ENCODE data around the gene EFHC1.

Gene EFHC1

DNA sequence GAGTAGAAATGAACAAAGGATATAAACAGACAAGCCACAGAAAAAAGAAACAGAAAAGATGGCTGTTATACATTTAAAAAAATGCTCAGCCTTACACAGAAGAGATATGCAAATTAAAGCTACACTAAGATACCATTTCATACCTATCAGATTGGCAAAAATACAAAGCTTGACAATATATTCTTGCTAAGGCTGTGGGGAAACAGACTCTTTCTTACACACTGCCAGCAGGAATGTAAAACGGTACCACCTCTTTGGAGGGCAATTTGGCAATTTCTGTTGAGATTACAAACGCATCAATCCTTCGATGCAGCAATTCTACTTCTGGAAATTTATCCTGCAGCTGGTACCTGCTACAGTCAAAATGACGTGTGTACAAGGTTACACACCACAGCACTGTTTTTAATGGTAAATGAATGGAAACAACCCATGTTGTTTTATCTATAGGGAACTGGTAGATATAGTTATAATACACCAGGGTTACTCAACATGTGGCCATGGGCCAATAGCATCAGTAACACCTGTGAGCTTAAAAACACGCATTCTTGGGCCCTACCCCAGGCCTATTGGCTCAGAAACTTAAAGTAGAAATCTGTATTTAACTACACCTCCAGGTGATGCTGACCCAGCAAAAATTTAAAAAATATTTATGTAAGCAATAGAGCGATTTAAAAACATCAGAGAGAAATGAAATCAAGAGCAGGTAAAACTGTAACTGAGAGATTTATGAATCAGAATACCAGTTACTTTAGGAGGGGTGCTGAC lies 103.4 kb downstream of the EFHC1 start:
- Histone ChIP-seq H3K36me3 (no peaks in the 10 kb centered on the region), H3K27me3 (no peaks in the 10 kb centered on the region), H3K4me1 (peaks cover 5% of the 10 kb centered on the region), H3K4me3 (ENCODE audit: low read depth, low read length) (no peak overlapping the region), H3K9me3 (no peaks in the 10 kb centered on the region)
- TF ChIP-seq, protein P1, sequence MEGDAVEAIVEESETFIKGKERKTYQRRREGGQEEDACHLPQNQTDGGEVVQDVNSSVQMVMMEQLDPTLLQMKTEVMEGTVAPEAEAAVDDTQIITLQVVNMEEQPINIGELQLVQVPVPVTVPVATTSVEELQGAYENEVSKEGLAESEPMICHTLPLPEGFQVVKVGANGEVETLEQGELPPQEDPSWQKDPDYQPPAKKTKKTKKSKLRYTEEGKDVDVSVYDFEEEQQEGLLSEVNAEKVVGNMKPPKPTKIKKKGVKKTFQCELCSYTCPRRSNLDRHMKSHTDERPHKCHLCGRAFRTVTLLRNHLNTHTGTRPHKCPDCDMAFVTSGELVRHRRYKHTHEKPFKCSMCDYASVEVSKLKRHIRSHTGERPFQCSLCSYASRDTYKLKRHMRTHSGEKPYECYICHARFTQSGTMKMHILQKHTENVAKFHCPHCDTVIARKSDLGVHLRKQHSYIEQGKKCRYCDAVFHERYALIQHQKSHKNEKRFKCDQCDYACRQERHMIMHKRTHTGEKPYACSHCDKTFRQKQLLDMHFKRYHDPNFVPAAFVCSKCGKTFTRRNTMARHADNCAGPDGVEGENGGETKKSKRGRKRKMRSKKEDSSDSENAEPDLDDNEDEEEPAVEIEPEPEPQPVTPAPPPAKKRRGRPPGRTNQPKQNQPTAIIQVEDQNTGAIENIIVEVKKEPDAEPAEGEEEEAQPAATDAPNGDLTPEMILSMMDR (IDR thresholded peaks at IDR 0.05; ENCODE audit: low read depth, low read length): no peak
- DNase-seq: no peak

DNA sequence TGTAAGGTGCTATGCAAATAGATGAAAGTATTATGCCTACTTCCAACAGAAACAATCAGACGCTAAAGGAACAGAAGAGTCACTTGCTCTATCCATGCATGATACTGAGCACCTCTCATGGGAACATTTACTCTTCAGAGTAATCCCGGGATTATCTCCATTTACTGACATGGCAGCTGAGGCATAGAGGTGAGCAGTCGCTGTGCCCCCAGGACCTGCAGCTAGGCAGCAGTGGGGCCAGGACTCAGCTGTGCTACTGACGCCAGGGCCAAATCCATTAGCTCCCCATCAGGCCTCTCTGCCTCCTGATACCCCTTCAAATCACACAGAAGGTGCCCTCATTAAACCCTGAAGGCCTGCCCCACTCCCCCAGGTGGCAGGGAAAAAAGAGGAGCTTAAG lies 104.8 kb downstream of the EFHC1 start:
- H3K4me3 ChIP-seq (ENCODE audit: low read depth, low read length): no peak overlapping the region
- no peaks in the 10 kb centered on the region; the same call in 1 of the 2 replicates for H3K36me3 ChIP-seq
- no peak for DNase-seq
- TF ChIP-seq, protein P1 (IDR thresholded peaks at IDR 0.05; ENCODE audit: low read depth, low read length): no peak
- H3K9me3 ChIP-seq: no peaks in the 10 kb centered on the region
- H3K27me3 ChIP-seq: no peaks in the 10 kb centered on the region
- no peaks in the 10 kb centered on the region; the same call in 1 of the 2 replicates for H3K4me1 ChIP-seq

DNA sequence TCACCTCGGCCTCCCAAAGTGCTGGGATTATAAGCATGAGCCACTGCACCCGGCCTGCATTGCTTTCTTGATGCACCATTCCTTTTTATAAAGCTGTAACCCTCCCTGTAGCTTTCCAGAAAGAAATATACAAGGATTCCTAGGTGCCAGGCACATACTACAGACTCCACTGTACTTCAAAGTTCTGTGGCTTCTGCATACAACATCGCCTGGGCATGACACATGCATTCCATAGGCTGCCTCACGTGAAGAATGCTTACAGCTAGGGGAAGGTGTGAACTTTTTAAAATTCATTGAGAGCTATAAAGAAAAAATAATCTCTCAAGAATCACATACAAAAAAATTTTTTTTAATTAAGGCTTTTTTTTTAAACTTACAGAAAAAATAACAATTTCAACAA lies 106.5 kb downstream of the EFHC1 start:
- TF ChIP-seq, protein P1 (IDR thresholded peaks at IDR 0.05; ENCODE audit: low read depth, low read length): no peak
- no peaks in the 10 kb centered on the region; the same call in 1 of the 2 replicates for H3K4me1 ChIP-seq
- no peak for DNase-seq

DNA sequence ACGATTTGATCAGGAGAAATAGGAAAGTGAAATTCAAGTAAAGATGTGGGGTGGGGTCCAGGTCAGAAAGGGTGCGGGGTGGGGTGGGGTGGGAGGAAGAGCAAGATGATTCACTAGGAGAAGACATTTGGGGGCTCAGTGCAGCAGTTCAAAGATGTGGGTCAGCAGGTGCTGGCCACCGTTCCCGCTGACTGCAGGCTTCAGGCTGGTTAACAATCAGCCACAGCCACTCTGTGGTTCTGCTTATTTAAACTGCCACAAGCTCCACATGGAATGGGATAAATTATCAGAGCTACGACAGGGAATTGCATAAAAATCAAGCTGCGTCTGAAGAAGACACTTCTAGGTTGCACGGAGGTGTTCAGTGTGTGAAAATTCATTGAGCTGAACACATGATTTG lies 107.3 kb downstream of the EFHC1 start:
- Histone ChIP-seq H3K9me3 (no peaks in the 10 kb centered on the region), H3K4me1 (no peaks in the 10 kb centered on the region; the same call in 1 of the 2 replicates), H3K4me3 (ENCODE audit: low read depth, low read length) (no peak overlapping the region), H3K36me3 (no peaks in the 10 kb centered on the region; the same call in 1 of the 2 replicates), H3K27me3 (no peaks in the 10 kb centered on the region)
- TF ChIP-seq, protein P1 (IDR thresholded peaks at IDR 0.05; ENCODE audit: low read depth, low read length): no peak
- no peak for DNase-seq

More for the DNA sequence above, 106.5 kb downstream of the EFHC1 start:
- Histone ChIP-seq H3K9me3 (no peaks in the 10 kb centered on the region), H3K27me3 (no peaks in the 10 kb centered on the region), H3K4me3 (ENCODE audit: low read depth, low read length) (no peak overlapping the region), H3K36me3 (no peaks in the 10 kb centered on the region; the same call in 1 of the 2 replicates)

DNA sequence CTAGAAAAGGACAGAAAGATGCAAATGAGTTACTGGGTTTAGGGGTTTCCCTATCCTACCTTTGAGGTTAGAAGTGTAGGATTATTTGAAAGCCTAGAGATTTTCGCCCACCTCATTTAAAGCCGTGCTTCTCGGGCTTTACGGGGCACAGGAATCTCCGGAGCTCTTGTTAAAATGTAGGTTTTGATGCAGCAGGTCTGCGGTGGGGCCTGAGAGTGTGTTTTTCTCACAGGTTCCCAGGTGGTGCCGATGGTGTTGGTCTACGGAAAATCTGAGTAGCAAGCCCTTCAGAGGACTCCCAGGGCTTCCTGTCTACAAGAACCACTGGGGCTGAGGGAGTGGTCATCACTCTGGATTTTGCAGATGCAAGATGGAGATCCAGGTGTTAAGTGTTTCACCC lies 109.2 kb downstream of the EFHC1 start:
- Histone ChIP-seq H3K4me3 (ENCODE audit: low read depth, low read length) (no peak overlapping the region), H3K9me3 (no peaks in the 10 kb centered on the region), H3K27me3 (no peaks in the 10 kb centered on the region), H3K36me3 (no peaks in the 10 kb centered on the region; the same call in 1 of the 2 replicates), H3K4me1 (no peaks in the 10 kb centered on the region)
- DNase-seq: no peak
- TF ChIP-seq, protein P1 (IDR thresholded peaks at IDR 0.05; ENCODE audit: low read depth, low read length): no peak

DNA sequence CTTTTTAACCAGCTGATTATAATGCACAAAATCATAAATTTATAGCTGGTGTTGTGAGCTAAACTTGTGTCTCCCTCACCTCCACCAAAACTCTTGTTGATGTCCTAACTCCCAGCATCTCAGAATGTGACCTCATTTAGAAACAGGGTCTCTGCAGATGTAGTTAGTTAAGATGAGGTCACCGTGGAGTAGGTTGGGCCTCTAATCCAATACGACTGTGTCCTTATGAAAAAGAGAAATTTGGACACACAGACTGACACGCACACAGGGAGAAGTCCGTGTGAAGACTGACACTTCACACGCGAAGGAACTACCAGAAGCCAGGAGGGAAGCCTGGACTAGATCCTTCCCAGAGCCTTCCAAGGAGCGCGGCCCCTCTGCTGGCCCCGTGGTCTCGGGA lies 110.2 kb downstream of the EFHC1 start:
- Histone ChIP-seq H3K4me3 (ENCODE audit: low read depth, low read length) (no peak overlapping the region), H3K4me1 (no peaks in the 10 kb centered on the region), H3K9me3 (no peaks in the 10 kb centered on the region), H3K27me3 (no peaks in the 10 kb centered on the region), H3K36me3 (no peaks in the 10 kb centered on the region; the same call in none of the 2 replicates)
- TF ChIP-seq, protein P1 (IDR thresholded peaks at IDR 0.05; ENCODE audit: low read depth, low read length): no peak
- no peak for DNase-seq

All from BE2C (cell line).